Effector CD8-positive, alpha-beta T cell (primary cell): ENCODE measurements around the gene EYA4.

ENCODE experiments used
- DNase-seq: peaks from one replicate; lab custom pipeline; 2025; lab: John Stamatoyannopoulos, UW

The EYA4 gene

GRCh38 chr6:133577851-133578250 is 336.7 kb downstream of the EYA4 start:
- no peak for DNase-seq
